HG03469 (cell line): ENCODE measurements around the gene MMP23B.
"Not testable (repeated sequence)": the region's sequence is repeated elsewhere in the genome, so short reads cannot be mapped to it uniquely, and the experiment has no call there.

Experiments
- ATAC-seq: cut with Tn5 transposase; IDR thresholded peaks from one replicate; pipeline ENCODE4 v1.9.1; 2021; ENCODE audit warnings: mild to moderate bottlenecking, moderate library complexity, moderate number of reproducible peaks; ENCODE audit not compliant: unreplicated experiment

MMP23B gene

DNA sequence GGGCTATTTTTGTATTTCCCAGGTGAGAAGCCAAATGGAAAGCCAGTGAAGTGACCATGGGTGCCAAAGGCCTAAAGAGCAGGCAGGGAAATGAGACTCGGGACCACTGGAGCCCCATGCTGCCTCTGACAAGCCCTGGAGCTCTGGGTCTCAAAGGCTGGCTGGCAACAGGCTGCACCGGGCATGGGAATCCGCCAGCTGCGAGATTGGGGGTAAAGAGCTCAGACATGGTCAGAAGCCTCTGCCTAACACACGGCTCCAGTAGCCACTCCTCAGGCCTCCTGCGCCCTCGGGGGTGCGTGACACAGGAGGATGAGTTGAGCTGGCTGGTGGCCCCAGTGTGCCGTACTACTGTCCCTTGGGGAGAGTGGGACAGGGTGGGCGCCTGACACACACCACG, 32.3 kb downstream of the MMP23B start:
- not testable (repeated sequence) for ATAC-seq

DNA sequence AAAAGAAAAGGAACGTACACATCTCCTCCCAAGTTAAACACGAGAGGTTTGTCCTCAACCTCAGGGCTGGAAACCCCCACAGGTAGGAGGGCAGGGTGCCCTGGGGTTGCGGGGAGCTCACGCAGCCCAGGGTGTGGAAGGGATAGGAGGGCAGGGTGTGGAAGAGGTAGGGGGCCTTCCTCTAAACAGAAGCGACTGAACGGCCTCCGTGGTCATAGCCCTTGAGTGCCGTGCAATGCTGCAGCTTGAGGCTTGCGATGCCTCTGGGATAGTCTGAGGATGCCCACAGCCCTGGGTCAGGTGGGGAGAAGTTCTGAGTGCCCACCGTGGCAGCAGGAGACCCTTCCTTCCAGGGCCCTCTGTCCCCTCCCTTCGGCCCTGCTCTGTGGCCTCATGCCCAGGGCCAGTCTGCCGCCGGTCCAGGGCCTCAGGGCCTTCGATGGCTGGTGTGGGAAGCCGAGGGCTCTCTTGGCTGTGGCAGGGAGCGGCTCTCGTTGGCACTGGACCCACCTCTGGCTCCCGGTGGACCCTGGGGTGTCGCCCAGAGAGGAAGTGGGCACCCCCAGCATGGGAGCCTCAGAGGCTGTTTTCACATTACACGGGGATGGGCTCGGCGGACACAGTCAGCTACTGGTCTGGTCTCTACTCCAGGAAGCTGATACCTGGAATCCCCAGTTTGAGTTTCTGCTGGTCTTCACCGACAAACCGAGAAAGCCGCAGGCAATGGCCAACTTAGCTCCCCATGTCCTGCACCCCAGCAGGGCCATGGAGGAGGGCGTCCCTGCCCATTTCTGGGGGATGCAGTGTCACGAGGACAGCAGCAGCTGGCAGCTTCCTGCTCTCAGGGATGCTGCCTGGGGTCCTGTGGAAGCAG, 33.2 kb downstream of the MMP23B start:
- no peak for ATAC-seq

- no peak for ATAC-seq
Measured at GRCh38 chr1:1665815-1666251, 33.9 kb downstream of the MMP23B start.

GRCh38 chr1:1666526-1666925, 34.6 kb downstream of the MMP23B start:
- no peak for ATAC-seq

DNA sequence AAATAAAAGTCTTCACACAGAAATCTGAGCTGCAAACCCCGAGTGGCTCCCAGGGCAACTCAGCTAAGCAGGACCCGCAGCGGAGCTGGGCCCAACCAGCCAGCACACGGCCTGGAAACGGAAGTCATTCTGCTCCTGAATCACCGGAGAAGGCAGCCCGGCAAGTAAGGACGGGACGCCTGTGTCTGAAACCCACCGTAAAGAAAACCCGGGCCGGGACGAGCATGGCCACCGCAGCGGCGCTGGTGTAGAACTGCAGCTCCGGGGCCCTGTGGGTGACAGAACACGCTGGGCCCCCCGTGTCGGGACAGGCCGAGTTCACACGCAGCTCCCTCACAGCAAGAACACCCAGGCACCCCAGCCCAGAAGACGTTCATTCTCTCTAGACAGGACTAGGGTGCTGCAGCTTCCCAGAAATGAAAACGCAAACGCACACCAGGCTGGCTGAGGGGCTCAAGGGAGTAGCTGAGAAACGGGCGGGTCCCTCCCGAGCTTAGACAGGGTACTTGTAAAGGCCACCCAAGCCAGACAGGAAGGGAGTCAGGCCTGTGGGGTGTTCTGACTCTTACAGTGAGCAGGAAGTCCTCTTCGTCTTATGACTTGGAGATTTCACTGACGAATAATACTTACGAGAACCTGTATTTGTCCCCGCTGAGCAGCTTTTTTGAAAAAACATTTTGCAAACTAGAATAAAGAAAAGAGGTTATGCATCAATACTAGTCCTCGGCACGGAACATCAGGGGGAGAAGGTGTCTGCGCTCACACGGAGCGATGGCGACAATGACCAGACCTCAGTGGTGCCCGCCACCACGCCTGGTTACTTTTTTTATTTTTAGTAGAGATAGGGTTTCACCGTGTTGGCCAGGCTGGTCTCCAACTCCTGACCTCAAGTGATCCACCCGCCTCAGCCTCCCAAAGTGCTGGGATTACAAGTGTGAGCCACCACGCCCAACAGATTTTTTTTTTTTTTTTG, 37.8 kb downstream of the MMP23B start:
- no peak for ATAC-seq

DNA sequence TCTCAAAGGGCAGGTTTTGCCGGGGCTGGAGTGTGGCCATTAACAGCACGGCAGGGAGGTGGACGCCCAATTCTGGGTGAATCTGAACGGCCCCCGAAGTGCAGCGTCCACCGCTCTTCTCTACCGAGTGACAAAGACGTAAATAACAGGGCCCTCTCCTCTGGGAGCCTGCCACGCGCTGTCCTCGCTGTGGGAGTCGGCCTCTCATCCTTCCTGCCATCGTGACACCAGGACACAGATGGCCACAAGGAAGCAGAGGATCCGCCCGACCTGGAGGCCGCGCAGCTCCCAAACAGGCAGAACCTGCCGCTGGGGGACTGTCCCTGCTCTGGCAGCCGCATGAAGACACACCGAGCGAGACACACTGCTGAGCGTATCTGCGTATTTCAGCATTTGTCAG, 38.9 kb downstream of the MMP23B start:
- ATAC-seq, result no peak

GRCh38 chr1:1671365-1672119, 39.6 kb downstream of the MMP23B start:
- no peak for ATAC-seq

DNA sequence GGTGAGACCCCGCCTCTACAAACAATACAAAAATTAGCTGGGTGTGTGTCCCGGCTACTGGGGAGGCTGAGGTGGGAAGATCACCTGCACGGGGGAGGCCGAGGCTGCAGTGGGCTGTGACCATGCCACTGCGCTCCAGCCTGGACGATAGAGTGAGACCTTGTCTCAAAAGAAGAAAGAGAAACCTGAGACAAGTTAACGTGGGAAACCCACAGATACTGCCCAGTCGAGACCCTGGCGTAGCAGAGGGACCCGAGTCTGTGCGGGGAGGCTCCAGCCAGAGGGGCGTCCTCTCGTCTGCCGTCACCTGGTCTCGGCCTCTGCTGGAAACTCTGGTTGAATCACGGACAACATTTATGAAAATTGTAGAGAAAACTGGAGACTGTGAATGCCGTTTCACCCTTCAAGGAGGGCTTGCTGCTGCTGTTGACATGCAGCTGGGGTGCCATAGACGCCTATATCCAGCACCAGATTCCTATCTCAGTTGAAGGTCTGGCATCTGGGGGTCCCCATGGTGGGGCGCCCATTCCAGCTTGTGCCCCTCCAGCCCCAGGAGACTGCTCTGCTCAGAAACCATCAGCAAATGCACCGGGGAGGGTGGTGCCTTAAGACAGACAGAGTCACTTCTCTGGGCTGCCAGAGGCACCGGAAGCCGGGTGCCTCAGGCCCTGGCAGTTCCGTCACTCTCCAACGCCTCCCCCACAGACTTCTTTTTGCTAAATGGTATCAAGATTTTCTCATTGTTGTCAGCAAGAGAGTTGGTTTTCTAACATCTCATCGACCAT, 40.4 kb downstream of the MMP23B start:
- ATAC-seq, result no peak

DNA sequence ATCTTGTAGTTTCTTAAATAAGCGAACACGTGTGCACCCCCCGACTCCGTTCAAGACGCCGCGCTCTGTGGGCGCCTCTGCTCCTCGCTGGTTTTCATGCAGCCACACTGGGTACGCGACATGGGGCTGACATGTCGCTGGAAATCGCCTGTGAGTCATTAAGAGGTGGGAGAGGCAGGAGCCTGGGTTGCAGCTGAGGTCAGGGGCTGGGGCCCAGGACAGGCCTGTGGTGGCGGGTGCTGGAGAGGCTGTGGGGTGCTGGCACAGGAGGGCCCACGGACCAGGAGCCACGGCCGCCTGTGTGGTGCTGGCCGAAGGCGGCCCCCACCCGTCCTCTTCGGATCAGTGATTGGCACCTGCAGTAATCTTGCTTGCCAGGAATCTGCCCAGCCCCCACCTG, 42.8 kb downstream of the MMP23B start:
- ATAC-seq, result not testable (repeated sequence)

DNA sequence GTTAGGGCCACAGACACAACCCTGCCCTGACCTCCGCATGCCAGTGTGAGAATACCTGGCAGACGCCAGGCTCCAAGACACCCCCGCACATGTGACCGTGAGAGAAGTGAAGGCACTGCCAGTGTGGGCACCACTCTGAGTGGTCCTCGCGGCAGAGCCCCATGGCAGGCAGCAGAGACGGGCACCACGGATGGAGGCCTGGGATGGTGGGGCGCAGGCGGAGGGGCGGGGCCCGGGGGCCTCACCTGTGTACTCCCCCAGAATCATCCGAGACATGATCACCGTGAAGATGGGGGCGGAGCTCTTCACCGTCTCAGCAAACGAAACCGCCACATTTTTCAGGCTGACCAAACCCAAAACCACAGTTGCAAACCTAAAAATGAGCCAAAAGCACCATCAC, 43.2 kb downstream of the MMP23B start:
- ATAC-seq, result not testable (repeated sequence)

GRCh38 chr1:1676087-1676486, 44.1 kb downstream of the MMP23B start:
- not testable (repeated sequence) for ATAC-seq

GRCh38 chr1:1677718-1678580, 46.0 kb downstream of the MMP23B start:
- no peak for ATAC-seq

DNA sequence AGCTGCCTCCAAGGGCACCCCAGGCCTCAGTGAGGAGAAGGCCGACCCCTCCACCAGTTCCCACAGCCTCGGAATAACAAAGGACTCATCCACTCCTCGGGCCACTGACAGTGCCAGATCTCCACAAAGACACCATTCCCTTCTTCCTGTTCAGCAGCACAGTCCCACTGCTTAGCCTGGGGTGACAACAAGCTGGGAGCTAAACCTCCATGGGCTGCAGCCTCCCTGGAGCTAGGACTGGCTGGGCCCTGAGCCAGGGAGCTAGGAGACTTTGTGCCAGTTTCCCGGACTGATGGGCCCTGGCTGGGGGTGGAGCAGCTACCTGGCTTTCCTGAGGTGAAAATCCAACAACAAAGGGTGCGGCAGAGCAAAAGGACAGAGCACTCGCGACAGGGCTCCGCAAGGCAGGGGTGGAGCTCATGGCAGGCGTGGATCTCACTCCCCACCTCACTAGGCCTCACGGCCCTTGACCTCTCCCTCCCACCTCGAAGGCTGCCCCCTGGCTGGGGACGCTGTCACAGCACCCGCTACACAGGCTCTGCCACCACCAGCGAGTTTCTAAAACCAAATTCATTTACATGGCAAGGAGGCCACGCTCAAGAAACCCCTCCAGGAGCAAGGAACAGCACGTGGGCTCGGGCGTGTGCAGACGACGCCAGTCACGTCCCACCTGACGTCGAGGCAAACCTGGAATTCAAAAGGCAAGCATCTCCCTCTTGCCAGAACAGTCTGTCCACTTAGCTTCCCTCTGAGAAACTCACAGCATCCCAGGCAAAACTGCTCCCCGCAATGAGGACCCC, 46.8 kb downstream of the MMP23B start:
- no peak for ATAC-seq

GRCh38 chr1:1680031-1680911, 48.3 kb downstream of the MMP23B start:
- no peak for ATAC-seq

DNA sequence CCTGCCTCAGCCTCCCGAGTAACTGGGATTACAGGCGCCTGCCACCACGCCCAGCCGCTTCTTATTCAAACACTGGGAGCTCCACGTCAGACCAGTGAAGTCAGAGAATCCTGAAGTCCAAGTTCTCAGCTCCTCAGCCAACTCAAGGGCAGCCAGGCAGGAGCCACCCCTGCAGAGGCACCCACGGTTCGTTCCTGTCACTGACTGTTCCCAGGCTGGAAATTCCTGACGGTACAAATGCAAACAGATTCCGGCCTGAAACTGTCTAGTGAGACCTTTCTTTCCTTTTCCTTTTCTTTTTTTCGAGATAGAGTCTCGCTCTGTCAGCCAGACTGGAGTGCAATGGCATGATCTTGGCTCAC, 48.9 kb downstream of the MMP23B start:
- ATAC-seq, result no peak

- no peak for ATAC-seq
Measured at GRCh38 chr1:1683104-1683905, 51.3 kb downstream of the MMP23B start.
